Colonic mucosa (tissue), 4 donors: ENCODE data around the gene RNASE9. TPM values are rescaled to one million over a fixed set of nuclear protein-coding genes. Genes with fewer than 3 reads are reported as not detected.

Source experiments
- DNase-seq: peaks from one replicate; pipeline ENCODE4 v3.0.0-alpha.2; 2020
- H3K27ac ChIP-seq: fragments of 200-600 bp; one replicate; pipeline ENCODE4 v1.8.0; 2021
- H3K27me3 ChIP-seq: fragments of 200-600 bp; one replicate; pipeline ENCODE4 v1.8.0; 2021
- H3K36me3 ChIP-seq: fragments of 200-600 bp; one replicate; pipeline ENCODE4 v1.8.0; 2021
- H3K4me1 ChIP-seq: fragments of 200-600 bp; one replicate; pipeline ENCODE4 v1.8.0; 2021; ENCODE audit warnings: mild to moderate bottlenecking
- H3K4me3 ChIP-seq: fragments of 200-600 bp; one replicate; pipeline ENCODE4 v1.8.0; 2021
- H3K9ac ChIP-seq, 2 donors: one replicate each; pipeline ENCODE4 v1.7.0; 2013; ENCODE audit warnings: control low read depth in 2 of 2, low read depth in 2 of 2, low read length in 2 of 2
- H3K9me3 ChIP-seq: fragments of 200-600 bp; one replicate; pipeline ENCODE4 v1.8.0; 2021
- intact Hi-C: fragments of 100-400 bp; cut with DNase I; formaldehyde crosslinking; loops from one replicate; pipeline ENCODE4 v1.14.1; 2022
- total RNA-seq, 2 donors: library from RNA; stranded (reverse); fragmentation: NEBNext Ultra II Directional in 1 of 2; extraction: Animal tissue kit (Norgen Biotek cat#: 25700) in 1 of 2; gene quantifications; one replicate each; pipeline ENCODE4 v1.2.1, GENCODE V29; 2021
- TF ChIP-seq, protein P1 (sequence below): fragments of 200-600 bp; IDR thresholded peaks from one replicate; pipeline ENCODE4 v1.8.0; 2022; ENCODE audit warnings: antibody characterized with exemption, mild to moderate bottlenecking
- donor health status: healthy.
- donor health status: DM: no; HTN: no; CAD: no.
- donor health status: DM: no; HTN: no; CAD: no.

Gene RNASE9
- total RNA-seq, 2 donors from 2014 or later = not detected

- no peak overlapping the region for H3K9ac ChIP-seq
- no peaks in the 10 kb centered on the region for H3K27me3 ChIP-seq
- H3K27ac ChIP-seq = no peak overlapping the region
- TF ChIP-seq, protein P1, sequence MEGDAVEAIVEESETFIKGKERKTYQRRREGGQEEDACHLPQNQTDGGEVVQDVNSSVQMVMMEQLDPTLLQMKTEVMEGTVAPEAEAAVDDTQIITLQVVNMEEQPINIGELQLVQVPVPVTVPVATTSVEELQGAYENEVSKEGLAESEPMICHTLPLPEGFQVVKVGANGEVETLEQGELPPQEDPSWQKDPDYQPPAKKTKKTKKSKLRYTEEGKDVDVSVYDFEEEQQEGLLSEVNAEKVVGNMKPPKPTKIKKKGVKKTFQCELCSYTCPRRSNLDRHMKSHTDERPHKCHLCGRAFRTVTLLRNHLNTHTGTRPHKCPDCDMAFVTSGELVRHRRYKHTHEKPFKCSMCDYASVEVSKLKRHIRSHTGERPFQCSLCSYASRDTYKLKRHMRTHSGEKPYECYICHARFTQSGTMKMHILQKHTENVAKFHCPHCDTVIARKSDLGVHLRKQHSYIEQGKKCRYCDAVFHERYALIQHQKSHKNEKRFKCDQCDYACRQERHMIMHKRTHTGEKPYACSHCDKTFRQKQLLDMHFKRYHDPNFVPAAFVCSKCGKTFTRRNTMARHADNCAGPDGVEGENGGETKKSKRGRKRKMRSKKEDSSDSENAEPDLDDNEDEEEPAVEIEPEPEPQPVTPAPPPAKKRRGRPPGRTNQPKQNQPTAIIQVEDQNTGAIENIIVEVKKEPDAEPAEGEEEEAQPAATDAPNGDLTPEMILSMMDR = no peak
- no peaks in the 10 kb centered on the region for H3K4me1 ChIP-seq
- DNase-seq = no peak
- H3K4me3 ChIP-seq = no peak overlapping the region
- intact Hi-C loops = loop anchor here (5.0 to 10.0 kb wide), 3 partner anchors 132 to 280 kb away; partner anchors contain the start of gene TEP1
- H3K9me3 ChIP-seq = no peaks in the 10 kb centered on the region
- no peaks in the 10 kb centered on the region for H3K36me3 ChIP-seq
Measured at GRCh38 chr14:20606902-20607242, 46.0 kb upstream of the RNASE9 start.

- peak; percentile 55 for DNase-seq
- Histone ChIP-seq H3K4me1 (no peaks in the 10 kb centered on the region), H3K27me3 (no peaks in the 10 kb centered on the region), H3K27ac (no peak overlapping the region), H3K9ac (no peak overlapping the region), H3K9me3 (no peaks in the 10 kb centered on the region), H3K4me3 (no peak overlapping the region), H3K36me3 (no peaks in the 10 kb centered on the region)
- intact Hi-C loops = loop anchor here (5.0 to 10.0 kb wide), 3 partner anchors 132 to 279 kb away; partner anchors contain the start of gene TEP1
- TF ChIP-seq, protein P1 = peak; percentile 56
Measured at GRCh38 chr14:20606190-20606901, 45.5 kb upstream of the RNASE9 start.

DNA sequence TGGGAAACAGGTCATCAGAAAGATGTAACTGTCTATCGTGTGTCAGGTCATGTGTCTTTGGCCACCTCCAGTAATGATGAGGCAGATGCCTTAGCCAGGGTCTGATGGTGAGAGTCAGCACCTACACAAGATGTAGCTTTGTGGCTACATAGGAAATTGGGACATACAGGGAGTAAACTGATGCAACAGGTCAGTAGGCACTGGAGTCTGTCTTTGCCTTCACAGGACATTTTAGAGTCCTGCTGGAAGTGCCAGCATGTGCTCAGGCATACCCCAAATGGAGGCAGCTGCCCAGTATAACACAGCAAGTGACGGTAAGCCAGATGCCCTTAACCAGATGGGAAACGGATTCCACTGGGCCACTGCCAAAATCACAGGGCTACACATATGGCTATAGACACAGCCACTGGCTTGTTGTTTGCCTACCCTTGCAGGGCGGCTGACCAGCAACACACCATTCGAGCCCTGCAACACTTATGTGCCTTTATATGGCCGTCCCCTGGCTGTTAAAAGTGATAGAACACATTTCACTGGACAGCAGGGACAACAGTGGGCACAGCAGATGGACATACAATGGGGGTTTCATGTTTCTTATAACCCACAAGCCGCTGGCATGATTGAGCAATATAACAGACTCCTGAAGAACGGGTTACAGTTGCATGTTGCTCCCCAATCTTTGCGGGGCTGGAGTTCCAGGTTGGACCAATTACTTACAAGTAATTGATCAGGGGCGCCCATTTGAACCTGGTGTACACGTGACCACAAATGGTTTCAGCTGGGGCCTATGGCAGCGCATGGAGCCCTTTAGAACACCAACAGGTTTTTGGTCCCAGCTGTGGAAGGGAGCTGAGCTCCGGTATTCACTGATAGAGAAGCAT is 43.2 kb upstream of the RNASE9 start:
- Histone ChIP-seq H3K9ac (no peak overlapping the region), H3K27me3 (no peaks in the 10 kb centered on the region), H3K4me1 (no peaks in the 10 kb centered on the region), H3K4me3 (no peak overlapping the region), H3K9me3 (no peaks in the 10 kb centered on the region), H3K36me3 (no peaks in the 10 kb centered on the region), H3K27ac (no peak overlapping the region)
- intact Hi-C loops = loop anchor here (10.0 kb wide), 2 partner anchors 129 to 189 kb away; partner anchors contain the start of gene TEP1
- TF ChIP-seq, protein P1 = no peak
- DNase-seq = no peak

DNA sequence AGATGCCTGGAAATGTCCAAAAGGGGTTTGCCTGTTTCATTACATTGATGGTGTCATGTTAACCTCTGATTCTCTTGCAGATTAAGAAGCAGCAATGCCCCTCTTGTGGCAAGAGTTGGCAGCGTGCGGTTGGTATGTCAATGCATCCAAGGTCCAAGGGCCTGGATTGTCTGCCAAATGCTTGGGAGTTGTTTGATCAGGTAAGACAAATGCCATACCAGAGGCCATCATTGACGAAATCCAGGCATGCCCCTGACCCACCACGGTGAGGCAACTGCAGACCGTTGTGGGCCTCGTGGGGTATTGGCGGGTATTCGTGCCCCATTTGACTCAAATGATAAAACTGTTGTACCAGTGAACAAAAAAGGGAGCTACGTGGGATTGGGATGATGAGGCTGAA is 41.7 kb upstream of the RNASE9 start:
- Histone ChIP-seq H3K27ac (no peak overlapping the region), H3K36me3 (no peaks in the 10 kb centered on the region), H3K4me3 (no peak overlapping the region), H3K9me3 (no peaks in the 10 kb centered on the region), H3K27me3 (no peaks in the 10 kb centered on the region), H3K4me1 (no peaks in the 10 kb centered on the region), H3K9ac (no peak overlapping the region)
- intact Hi-C loops = loop anchor here (10.0 kb wide), 2 partner anchors 128 to 188 kb away; partner anchors contain the start of gene TEP1
- DNase-seq = no peak
- TF ChIP-seq, protein P1 = no peak

- TF ChIP-seq, protein P1 = no peak
Measured at GRCh38 chr14:20601522-20601921, 40.7 kb upstream of the RNASE9 start.

More at GRCh38 chr14:20601522-20601921, 40.7 kb upstream of the RNASE9 start:
- Histone ChIP-seq H3K36me3 (no peaks in the 10 kb centered on the region), H3K9ac (no peak overlapping the region), H3K4me3 (no peak overlapping the region), H3K9me3 (no peaks in the 10 kb centered on the region), H3K4me1 (no peaks in the 10 kb centered on the region), H3K27me3 (no peaks in the 10 kb centered on the region), H3K27ac (no peak overlapping the region)
- DNase-seq = no peak
- intact Hi-C loops = loop anchor here (10.0 kb wide), 2 partner anchors 127 to 187 kb away; partner anchors contain the start of gene TEP1
